Endometrial microvascular endothelial cells (primary cell): ENCODE data around the gene FALEC. TPM values are rescaled to one million over a fixed set of nuclear protein-coding genes. Genes with fewer than 3 reads are reported as not detected.

Experiments used
- in situ Hi-C: cut with HindIII; loops from 2 replicates; pipeline ENCODE4 v1.10.0; 2017; ENCODE audit warnings: low sequenced_read_pairs, low pct_unique_long_range_greater_than_20kb; ENCODE audit errors: inconsistent ontology term
- total RNA-seq: library from RNA; depleted of rRNA; stranded (reverse); fragments of >200 nt; gene quantifications from one replicate; pipeline ENCODE4 v1.2.3, GENCODE V29; 2015; ENCODE audit errors: inconsistent ontology term

Gene FALEC
- total RNA-seq: not detected

DNA sequence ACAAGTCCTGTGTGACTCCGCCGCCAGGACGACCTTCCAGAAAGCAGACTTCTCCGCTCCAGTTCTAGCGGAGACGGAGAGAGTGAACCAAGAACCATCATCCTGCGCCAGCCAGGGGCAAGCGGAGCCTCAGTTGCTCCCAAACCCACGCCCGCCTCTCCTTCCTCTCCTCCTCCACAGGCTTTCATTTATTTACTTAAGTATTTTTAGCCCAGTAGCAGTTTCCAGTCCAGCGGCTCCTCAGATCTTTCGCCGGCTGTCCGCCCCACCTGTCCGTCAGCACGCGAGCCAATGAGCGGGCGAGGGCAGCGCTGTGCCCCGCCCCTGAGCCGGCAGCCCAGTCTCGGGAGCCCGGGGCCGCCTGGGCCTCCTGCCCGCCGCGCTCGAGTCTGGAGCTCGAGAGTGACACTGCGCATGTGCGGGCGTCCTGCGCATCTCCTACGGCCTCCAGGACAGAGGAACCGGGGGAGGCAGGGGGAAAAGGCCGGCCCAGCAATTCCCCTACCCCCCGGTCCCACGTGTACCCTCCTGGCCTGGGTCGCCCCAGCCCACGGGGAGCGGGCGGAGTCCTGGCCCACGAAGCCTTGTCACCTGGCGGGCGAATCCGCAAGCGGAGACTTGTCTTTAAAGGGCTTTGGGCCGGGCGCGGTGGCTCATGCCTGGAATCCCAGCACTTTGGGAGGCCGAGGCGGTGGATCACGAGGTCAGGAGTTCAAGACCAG is at the start of gene FALEC:
Gene FALEC (plus strand): TSS at position 425 of the 722 bp plus-strand sequence.
- in situ Hi-C loops: no loop called here

GRCh38 chr1:150466964-150467363 is 48.6 kb upstream of the FALEC start:
- in situ Hi-C loops: no loop called here

GRCh38 chr1:150469291-150469690 is 46.3 kb upstream of the FALEC start:
- in situ Hi-C loops: no loop called here

- in situ Hi-C loops: no loop called here
These were observed 42.9 kb upstream of the FALEC start for GRCh38 chr1:150472601-150473200.

- in situ Hi-C loops: no loop called here
These were observed 41.9 kb upstream of the FALEC start for GRCh38 chr1:150473659-150474058.

DNA sequence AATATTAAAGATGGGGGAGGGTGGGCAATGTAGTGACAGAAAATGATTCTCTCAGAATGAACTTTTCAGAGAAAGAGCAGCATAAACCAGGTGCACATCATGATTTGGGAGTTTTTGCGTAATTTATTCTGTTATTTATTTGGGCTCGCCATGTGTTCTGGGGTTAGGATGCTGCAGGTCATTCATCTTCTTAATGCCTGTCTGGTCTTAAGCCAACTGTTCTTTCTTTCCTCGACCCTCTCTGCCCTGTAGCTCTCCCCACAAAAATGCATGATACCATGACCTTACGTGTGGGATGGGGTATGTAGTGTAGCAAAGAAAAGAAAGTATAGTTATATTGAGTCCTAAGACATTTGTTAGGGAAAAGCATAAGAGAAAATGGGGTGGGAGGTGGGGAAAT is 40.7 kb upstream of the FALEC start:
- in situ Hi-C loops: no loop called here

GRCh38 chr1:150476754-150477153 is 38.8 kb upstream of the FALEC start:
- in situ Hi-C loops: no loop called here

DNA sequence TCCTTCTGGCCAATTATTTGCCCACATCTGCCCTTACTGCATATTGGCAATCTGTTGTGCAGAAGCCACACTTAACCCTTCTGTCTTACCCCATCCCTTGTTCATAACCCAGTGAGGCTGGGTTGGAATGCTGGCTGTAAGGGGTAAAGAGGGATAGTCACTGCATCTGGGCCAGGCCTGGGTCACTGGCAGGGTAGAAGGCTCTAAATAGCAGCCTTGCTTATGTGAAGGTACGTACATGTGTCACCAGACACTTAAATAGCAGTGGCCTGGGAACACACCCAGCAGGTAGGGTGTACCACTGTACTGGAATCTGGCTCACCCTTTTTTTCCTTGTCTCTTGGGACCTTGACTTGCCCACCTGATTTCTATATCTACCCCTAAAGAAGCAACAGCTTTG is 38.2 kb upstream of the FALEC start:
- in situ Hi-C loops: no loop called here

DNA sequence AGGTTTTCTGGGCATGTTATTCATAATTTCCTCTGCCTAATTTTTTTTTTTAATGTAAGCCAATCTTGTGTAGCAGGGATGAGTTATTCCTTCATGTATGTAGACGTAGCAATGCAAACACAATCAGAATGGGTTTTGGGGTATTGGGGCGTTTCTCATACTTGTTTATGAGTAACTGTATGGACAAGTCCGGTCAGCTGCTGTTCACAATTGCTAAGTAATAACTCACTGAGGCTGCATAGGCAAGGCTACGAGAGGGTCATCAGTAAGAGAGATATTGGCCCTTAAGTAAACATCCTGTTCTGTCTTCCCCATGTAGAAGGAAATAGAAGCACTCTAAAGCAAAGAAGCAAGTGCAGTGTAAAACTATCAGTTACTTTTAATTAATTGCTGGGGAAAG is 37.8 kb upstream of the FALEC start:
- in situ Hi-C loops: no loop called here

DNA sequence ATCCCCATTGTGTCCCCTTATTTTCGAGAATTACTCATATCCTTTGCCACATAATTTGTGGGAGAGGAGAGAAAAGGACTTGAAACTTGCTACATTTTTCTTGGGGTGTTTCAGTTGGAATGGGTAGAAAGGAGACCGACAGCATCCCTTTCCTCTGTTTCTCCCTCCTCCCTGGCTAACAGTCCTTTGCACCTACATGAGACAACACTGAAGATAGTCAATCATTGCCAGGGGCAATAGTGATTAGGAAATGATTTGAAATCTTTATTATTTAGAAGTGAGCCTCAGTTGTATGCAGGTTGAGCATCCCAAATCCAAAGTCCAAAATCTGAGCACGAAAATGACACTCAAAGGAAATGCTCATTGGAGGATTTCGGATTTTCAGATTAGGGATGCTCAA is 36.2 kb upstream of the FALEC start:
- in situ Hi-C loops: no loop called here

GRCh38 chr1:150479927-150480352 is 35.6 kb upstream of the FALEC start:
- in situ Hi-C loops: no loop called here

DNA sequence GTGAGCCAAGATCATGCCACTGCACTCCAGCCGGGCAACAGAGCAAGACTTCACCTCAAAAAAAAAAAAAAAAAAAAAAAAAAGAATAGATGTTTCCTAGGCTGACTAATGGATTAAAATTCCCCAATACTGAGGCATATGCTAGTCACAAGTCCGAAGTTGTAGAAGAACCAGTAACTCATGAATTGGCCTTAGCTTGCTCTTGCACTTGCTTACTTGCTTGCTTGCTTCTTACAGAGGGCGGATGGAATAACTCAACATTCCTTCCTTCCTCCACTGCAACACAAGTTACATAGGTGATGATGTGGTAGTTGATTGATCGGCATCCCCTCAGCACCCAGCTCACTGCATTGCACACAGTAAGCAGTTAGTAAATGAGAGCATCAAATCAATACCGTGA is 31.1 kb upstream of the FALEC start:
- in situ Hi-C loops: no loop called here

DNA sequence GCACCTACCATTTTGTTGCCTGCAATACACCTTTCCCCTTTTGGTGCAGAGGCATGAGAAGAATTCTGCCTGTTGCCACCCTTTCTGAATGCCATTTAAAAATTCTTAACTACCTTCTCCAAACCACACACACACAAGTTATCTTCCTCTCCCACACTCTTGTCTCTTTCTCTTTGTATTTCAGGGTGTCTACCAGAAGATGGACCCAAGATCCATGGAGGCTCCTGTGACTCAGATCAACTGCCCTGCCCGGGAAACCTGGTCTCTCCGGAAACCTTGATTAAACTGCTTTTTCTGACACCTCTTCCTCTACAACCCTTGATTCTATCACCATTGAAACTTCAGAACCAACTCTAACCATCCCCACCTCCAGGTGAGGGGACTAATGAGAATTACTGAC is 30.7 kb upstream of the FALEC start:
- in situ Hi-C loops: no loop called here

DNA sequence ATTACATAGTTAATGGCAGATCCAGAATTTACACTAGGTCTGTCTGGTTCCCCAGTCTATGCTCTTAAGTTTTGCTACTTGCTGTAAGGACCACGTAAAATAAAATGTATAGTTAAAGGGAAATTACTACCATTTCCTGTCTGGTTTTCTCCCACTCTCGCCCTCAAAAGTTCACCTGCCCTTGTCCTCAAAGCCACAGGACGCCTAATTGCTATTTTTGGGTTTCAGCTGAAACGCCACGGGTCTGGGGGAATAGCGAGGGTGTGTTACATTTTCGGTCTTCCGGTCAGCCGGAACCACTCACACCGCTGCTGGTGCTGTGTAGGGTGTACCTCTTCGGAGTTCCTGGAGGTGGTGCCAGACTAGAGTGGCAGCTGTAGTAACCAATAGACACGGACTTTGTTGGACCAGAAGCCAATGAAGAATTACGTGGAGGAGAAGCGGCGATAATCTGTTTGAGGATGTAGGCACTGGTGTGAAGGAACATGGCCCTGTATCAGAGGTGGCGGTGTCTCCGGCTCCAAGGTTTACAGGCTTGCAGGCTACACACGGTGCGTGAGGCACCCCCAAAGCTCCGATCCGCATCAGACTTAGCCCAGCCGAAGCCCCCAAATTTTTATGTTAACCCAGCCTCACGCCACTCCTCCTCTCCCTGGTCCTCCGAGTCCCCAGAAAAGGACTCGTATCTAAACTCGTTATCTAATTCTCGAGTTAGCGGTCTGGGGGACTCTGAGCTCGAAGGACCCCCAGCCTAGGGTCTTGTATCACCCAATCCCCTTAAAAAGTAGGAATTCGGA is 28.4 kb upstream of the FALEC start, which contains the start of gene TARS2:
Gene TARS2 (plus strand): TSS at position 454 of the 797 bp plus-strand sequence. CDS start 32 bp downstream, at position 486.
- in situ Hi-C loops: no loop called here

GRCh38 chr1:150487763-150488115 is 27.8 kb upstream of the FALEC start:
- in situ Hi-C loops: no loop called here

DNA sequence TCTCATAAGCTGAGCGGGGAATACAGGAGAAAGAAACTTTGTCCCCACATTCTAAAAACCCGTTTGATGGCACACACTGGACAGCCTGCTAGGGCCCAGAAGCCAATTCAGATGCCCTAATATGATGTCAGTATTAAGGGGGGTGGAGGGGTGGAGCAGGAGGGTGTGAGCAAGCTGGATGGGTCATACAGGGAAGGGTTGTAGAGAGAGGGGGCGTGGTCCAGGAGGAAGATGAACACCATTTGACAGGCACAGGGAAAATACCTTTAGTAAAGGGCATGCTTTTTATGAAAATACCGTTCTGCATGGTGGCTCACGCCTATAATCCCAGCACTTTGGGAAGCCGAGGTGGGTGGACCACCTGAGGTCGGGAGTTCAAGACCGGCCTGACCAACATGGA is 22.4 kb upstream of the FALEC start:
- in situ Hi-C loops: no loop called here

DNA sequence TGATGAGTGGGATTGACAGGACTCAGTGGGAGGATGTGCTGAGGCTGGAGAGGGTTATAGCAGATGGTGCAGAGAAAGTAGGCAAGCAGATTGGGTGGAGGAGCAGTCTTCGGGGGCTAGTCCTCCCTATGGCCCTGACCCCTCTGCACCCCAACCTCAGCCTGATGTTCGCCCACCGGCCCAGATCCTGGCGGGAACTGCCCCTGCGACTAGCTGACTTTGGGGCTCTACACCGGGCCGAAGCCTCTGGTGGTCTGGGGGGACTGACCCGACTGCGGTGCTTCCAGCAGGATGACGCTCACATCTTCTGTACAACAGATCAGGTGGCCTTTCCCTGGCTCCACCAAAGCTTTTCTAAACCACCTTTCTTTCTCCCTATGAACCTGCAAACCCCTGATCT is 17.2 kb upstream of the FALEC start:
- in situ Hi-C loops: no loop called here

- in situ Hi-C loops: no loop called here
These were observed 10.1 kb upstream of the FALEC start for GRCh38 chr1:150505431-150505830.

- in situ Hi-C loops: no loop called here
These were observed 7.4 kb upstream of the FALEC start, which contains the start of gene ECM1 for GRCh38 chr1:150507912-150508864. TSS of gene ECM1 (plus strand) at chr1:150508109. CDS start at chr1:150508210, 101 bp downstream.
